ENCODE measurements around the gene OSBPL10.
"Not testable (repeated sequence)": the region's sequence is repeated elsewhere in the genome, so short reads cannot be mapped to it uniquely, and the experiment has no call there.

Gene OSBPL10, protein sequence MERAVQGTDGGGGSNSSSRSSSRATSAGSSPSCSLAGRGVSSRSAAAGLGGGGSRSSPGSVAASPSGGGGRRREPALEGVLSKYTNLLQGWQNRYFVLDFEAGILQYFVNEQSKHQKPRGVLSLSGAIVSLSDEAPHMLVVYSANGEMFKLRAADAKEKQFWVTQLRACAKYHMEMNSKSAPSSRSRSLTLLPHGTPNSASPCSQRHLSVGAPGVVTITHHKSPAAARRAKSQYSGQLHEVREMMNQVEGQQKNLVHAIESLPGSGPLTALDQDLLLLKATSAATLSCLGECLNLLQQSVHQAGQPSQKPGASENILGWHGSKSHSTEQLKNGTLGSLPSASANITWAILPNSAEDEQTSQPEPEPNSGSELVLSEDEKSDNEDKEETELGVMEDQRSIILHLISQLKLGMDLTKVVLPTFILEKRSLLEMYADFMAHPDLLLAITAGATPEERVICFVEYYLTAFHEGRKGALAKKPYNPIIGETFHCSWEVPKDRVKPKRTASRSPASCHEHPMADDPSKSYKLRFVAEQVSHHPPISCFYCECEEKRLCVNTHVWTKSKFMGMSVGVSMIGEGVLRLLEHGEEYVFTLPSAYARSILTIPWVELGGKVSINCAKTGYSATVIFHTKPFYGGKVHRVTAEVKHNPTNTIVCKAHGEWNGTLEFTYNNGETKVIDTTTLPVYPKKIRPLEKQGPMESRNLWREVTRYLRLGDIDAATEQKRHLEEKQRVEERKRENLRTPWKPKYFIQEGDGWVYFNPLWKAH

DNA sequence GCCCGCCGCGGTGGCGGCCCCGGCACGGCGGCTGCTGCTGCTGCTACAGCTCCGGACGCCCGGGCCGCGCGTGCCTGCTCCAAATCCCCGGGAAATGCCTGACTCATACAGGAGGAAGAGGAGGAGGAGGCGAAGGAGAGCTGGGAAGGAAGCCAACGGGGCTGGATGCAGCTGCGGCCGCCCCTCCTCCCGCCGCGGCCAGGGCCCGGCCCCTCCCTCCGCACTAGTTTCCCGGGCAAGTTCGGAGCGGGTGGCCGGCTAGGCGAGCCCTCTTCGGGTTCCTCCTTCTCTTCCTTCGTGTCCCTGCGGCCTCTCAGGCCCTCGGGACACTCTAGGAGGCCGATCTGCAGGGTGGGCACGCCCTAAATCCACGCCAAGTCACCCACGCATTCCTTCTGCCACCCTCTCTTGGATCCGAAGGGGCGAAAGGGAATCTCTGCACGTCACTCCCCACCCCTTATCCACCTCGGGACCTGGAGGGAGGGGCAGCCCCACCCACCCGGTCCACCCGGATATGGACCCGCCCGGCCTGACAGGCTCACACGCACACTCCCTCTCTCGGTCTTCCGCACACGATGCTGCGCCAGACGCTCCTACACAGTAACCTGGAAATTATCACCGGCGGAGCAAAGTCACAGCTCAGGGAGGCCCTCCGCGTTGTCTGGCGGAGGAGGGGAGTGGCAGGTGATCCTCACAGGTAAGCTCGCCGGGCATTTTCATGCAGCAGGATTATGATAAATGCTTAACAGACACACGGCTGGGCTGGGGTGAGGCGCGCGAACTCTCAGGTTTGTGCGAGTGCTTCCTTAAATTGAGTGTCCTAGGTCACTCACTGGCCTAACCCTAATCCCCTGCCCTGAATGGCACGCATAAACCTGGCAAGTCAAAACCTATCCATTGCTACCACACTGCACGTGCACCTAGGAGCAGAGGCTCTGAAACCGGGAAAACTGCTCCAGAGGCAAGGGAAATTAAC, at the start of gene OSBPL10, which contains the start of gene ZNF860:
TSS of gene OSBPL10 (minus strand) at position 57 of the 976 bp plus-strand sequence. CDS start 83 bp downstream, outside the sequence.
TSS of gene ZNF860 (plus strand) at position 545 of the 976 bp plus-strand sequence. CDS start 7,330 bp downstream, outside the sequence.
- in situ Hi-C loops (cut with HindIII; ENCODE audit: low sequenced_read_pairs): no loop called here

DNA sequence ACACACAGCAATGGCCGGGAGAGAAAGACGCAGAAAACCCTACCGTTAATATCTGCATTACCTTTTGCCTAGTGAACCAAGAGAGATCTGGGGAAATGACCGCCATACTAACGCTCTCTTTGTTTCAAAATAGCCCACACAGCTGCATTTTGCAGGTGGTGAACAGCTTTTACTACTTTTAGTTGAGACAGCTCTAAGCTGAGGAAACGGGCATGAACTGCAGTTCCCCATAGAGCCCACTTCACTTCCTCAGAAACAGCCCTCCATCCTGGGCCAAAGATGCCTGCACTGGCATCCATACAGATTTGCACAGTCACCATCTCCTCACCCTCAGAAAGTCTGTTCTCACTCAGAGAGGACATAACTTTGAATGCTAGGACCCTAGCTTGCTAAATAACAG, 45.5 kb upstream of the OSBPL10 start:
- in situ Hi-C loops (cut with HindIII; ENCODE audit: low sequenced_read_pairs): no loop called here

DNA sequence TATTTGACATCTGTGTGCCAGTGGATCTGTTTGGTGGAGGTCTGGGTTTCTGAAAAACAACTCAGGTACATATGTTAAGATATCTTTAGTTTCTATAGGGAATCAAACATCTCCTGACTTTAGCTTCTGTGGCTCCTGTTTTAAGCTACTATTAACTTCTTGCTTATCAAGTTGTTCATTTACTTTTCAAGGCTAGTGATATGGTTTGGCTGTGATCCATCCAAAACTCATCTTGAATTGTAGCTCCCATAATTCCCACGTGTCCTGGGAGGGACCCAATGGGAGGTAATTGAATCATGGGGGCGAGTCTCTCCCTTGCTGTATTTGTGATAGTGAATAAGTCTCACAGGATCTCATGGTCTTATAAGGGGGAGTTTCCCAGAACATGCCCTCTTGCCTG, 41.9 kb upstream of the OSBPL10 start:
- in situ Hi-C loops (cut with HindIII; ENCODE audit: low sequenced_read_pairs): no loop called here

DNA sequence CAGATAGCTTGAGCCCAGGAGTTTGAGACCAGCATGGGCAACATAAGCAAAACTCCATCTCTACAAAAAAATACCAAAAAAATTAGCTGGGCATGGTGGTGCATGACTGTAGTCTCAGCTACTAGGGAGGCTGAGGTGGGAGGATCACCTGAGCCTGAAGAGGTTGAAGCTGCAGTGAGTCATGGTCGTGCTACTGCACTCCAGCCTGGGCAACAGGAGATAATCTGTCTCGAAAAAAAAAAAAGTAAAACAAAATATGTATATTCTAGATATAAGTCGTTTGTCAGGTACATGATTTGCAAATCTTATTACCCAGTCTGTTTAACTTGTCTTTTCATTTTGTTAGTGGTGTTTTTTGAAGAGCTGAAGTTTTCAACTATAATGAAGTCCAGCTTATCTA, 40.7 kb upstream of the OSBPL10 start:
- in situ Hi-C loops (cut with HindIII; ENCODE audit: low sequenced_read_pairs): no loop called here

DNA sequence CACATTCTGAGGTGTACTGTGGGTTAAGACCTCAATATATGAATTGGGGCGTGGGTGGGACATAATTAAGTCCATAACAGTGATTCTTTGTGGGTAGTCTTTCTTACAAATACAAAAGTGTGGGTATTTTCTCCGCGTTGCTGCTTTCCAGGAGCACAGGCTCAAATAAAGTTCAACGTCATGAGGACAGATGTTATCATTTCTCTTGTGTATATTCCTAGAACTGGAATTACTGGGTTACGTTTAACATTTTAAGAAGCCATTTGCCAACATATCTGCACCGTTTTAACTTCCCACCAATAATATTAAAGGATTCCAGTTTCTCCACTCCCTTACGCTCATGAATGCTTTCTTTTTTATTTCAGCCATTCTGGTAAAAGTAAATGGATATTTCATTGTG, 40.1 kb upstream of the OSBPL10 start:
- in situ Hi-C loops (cut with HindIII; ENCODE audit: low sequenced_read_pairs): no loop called here

DNA sequence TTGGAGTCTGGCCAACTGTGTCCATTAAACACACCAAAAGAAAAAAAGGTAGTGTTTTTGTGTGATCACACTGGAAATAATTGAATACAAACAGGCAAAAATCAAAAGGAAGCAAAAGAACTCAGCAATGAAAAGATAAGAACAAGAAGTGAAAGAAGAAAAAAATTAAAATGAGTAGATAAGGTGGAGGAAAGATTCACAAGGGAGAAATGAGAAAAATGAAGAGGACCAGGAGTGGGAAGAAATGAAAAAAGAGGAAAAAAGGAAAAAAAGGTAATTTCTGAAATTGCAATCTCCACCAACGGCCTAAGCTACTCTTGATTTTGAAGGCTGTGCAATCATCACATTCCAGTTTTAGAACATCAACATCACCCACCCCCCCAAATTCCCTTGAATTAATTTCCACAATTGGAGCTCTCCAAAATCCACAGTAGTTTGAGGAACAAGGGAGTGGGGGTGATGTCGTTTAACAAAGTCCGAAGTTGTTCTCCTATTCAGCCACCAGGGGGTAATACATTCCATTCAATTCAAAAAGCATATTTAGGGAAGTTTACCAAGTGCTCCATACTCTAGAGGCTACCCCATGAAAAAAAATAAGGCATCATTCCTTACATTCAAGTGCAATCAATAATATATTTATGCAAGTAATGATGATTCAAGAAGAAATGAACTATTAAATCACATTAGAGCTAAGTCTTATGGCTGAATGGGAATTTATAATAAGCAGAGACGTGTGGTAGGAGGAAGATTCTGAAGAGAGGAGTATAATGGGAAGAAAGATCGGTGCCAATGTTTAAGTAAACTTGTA, 37.9 kb upstream of the OSBPL10 start:
- in situ Hi-C loops (cut with HindIII; ENCODE audit: low sequenced_read_pairs): no loop called here

DNA sequence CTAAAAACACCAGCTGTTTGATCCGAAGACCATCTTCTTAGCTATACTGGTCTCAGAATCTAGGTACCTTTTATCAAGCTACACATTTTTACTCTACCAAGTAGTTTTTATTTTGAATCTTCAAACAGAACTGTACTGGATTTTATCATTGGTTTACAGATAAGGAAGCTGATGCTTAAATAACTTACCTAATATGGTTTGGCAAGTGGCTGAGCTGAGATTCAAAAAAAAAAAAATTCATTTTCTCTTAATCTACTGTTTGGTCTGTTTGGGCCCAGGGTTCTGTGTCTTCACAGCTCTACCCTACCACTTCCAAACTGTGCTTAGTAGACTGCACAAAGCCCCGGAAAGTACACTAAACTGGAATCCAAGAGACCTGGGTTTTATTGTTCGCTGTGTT, 36.2 kb upstream of the OSBPL10 start:
- in situ Hi-C loops (cut with HindIII; ENCODE audit: low sequenced_read_pairs): no loop called here

DNA sequence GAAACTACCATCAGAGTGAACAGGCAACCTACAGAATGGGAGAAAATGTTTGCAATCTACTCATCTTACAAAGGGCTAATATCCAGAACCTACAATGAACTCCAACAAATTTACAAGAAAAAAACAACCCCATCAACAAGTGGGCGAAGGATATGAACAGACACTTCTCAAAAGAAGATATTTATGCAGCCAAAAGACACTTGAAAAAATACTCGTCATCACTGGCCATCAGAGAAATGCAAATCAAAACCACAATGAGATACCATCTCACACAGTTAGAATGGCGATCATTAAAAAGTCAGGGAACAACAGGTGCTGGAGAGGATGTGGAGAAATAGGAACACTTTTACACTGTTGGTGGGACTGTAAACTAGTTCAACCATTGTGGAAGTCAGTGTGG, 34.6 kb upstream of the OSBPL10 start:
- in situ Hi-C loops (cut with HindIII; ENCODE audit: low sequenced_read_pairs): not testable (repeated sequence)

DNA sequence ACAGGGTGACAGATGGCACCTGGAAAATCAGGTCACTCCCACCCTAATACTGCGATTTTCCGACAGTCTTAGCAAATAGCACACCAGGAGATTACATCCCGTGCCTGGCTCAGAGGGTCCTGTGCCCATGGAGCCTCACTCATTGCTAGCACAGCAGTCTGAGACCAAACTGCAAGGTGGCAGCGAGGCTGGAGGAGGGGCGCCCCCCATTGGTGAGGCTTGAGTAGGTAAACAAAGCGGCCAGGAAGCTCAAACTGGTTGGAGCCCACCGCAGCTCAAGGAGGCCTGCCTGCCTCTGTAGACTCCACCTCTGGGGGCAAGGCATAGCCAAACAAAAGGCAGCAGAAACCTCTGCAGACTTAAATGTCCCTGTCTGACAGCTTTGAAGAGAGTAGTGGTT, 29.6 kb upstream of the OSBPL10 start:
- in situ Hi-C loops (cut with HindIII; ENCODE audit: low sequenced_read_pairs): not testable (repeated sequence)

DNA sequence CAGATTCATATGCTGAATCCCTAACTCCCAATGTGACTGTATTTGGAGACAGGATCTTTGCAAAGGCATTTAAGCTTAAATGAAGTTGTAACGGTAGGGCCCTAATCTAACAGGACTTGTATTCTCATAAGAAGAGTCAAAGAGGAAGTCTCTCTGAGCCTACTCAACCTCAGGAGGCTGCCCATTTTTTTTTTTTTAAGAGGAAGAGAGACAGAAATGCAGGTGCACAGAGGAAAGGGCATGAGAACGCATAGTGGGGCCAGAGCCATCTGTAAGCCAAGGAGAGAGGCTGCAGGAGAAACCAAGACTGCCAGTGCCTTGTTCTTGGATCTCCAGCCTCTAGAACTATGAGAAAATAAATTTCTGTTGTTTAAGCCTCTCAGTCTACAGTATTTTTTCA, 28.9 kb upstream of the OSBPL10 start:
- in situ Hi-C loops (cut with HindIII; ENCODE audit: low sequenced_read_pairs): no loop called here

DNA sequence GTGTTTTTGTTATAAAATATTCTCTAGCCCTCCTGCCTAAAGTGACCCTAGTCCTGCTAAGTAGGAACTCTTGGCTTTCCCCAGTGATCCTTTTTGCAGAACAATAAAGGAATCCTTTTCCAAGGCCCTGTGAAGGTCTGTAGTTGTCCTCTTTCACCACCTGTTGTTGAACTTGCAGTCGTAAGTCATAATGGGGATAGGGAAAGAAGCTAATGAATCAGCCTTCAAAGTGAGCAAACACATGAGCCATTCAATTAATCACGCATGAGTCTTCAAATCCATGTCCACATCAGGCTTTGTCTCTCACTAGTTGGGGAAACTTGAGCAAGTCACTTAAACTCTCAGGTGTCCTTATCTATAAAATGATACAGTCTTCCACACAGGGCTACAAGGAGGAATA, 28.0 kb upstream of the OSBPL10 start:
- in situ Hi-C loops (cut with HindIII; ENCODE audit: low sequenced_read_pairs): no loop called here

DNA sequence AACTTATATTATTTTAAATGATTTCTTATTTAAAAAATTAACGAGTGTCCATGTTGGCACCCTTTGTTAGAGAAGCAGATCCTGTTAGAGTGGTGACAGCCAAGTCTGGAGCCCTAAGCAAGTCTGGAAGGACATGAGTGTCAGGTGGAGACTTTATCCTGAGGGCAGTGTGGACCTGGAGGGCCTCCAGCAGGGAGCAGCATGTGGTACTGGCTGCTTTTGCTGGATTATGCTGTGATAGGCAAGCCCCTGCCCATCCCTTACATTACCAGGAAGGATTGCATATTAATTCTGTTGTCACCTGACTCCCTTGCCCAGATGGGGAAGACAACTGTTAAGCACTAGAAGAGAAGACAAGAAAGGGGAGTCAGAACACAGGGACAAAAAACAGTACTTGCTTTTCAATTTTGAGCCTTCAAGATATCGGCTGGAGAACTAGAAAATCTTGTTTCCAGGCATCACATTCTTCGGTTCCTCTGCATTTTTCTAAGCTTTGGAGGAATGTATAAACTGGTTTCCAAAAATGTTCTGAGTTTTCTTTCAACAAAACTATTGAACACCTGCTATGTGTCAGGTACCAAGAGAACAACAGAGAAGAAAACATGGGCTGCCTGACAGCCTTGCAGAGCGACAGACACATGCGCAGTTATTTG, 23.2 kb upstream of the OSBPL10 start:
- in situ Hi-C loops (cut with HindIII; ENCODE audit: low sequenced_read_pairs): no loop called here

DNA sequence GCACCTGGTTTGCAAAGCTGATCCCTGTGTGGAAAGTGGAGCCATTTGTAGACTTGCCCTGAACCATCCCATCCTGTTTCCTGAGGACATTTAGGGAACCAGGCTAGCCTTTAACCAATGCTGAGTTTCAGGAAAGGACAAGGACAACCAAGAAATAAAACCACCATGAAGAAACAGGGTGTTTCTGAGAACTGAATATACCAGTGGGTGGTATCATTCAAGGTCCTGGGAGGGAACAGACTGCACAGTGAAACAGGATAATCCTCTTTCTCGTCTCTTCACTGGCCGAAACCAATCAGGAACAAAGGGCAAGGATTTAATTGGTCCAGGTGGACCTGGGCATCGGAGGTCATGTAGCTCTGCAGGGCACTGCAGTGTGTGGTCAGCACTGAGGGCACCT, 22.3 kb upstream of the OSBPL10 start:
- in situ Hi-C loops (cut with HindIII; ENCODE audit: low sequenced_read_pairs): no loop called here

DNA sequence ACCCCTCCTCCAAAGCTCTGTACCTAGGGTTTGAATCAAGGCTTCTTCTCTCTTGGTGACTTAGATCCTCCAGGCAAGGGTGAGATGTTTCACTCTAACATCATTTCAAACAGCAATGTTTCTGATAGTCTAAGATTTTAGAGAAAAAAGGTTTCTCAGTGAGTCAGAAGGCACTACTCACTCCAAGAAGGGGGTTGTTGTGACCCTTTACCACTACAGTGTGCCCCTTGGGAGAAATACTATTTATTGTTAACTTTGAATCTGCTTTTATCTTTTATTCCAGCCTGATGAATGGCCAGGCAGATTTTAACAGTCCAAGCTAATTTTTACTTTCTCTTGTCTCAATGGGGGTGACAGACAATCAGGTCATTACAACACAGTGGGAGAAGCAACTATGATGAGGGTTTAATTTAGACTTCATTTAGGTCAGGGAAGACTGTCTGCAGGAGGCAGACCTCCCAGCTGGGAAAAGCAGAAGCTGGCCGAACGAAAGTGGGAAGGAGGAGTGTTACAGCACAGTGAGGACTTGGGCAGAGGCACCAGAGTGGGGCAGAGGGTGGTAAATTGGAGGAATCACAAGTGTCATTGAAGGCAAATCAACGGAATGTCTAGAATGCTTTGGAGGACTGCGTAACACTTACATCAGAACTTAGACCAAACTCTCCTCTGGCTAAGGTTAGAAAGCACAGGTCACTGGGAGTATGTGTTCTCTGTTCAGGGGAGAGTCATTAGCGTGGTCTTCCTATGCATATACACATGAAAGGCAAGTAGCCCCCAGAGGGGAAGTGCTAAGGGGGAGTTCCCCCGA, 21.7 kb upstream of the OSBPL10 start:
- in situ Hi-C loops (cut with HindIII; ENCODE audit: low sequenced_read_pairs): no loop called here

DNA sequence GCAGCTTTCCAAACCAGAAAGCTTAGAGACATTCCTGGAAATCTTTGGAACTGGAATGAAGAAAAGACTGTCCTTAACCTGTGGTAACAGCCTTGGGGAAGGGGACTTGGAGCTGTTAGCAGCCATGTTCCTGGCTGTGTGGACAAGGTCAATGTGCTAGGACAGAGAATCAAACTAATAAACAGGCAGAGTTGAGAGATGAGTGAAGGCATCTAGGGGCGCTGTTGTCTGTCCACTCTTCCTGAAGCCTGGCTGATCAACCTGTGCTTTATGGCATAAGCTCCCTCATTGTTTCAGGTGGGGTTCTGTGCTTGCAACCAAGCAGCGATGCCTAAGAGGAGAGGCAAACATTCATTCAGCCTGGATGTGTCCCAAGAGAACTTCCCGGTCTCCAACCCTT, 19.8 kb upstream of the OSBPL10 start:
- in situ Hi-C loops (cut with HindIII; ENCODE audit: low sequenced_read_pairs): no loop called here

DNA sequence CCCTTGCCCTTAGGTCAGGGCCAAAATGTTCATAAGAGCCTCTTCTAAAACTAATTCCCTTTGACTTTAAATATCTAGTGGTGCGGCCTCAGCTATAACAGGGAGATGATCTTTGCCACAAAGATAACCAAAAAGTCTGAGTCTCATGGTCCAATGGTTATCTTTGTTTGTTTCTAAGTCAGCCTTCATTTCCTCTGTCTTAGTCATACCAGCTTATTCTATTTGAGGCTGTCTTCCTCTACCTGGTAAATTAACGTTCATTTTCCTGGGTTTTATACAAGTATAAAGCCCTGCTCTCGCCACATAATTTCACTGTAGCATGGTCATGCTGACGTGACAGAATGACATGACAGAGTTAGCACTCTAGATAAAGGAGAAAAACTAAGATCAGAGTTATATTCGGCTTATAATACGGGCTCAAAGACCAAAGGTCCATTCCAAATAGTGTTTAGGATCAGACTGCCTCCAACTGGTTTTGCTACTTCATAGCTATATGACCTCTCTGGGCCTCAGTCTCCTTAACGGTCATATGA, 18.9 kb upstream of the OSBPL10 start:
- in situ Hi-C loops (cut with HindIII; ENCODE audit: low sequenced_read_pairs): no loop called here

DNA sequence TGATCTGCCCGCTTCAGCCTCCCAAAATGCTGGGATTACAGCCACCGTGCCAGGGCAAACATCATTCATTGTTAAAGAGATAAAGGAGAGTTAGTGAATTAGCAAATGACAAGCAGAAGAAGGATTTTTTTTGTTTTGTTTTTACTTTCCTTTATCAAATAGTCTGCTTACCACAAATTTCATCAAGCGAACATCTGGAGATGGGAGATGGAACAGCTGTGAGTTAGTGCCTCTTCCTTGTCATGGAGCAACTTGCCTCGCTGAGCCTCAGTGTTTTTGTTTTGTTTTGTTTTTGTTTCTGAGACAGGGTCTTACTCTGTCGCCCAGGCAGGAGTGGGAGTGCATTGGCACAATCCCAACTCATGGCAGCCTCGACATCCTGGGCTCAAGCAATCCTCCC, 16.4 kb upstream of the OSBPL10 start:
- in situ Hi-C loops (cut with HindIII; ENCODE audit: low sequenced_read_pairs): no loop called here

DNA sequence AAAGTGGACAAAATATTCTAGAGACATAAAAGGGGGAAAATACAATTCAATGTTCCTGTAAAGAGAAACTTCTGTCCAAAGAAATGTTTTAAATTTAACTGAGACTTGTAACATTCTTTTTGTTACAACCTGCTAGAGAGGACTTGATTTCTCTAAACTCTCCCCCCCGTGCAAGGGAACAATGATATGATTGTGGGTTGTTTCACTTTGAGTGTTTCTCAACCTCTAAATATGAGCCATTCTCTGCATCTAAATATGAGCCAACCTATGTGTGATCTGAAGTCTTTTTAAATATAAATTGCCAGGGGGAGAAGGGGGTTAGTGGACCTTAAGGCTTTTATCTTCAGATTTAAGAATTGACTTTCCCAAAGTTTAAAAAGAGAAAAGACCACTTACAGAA, 15.1 kb upstream of the OSBPL10 start:
- in situ Hi-C loops (cut with HindIII; ENCODE audit: low sequenced_read_pairs): no loop called here

DNA sequence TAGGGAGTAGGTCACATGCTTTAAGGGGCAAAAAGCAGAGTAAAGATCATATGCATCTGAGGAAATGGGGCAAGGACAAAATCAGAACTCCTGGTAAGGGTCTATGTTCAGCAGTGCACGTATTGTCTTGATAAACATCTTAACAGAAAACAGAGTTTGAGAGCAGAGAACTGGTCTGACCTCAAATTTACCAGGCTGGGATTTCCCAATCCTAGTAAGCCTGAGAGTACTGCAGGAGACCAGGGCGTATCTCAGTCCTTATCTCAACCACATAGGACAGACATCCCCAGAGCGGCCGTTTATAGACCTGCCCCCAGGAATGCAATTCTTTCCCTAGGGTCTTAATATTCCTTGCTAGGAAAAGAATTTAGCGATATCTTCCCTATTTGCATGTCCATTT, 14.0 kb upstream of the OSBPL10 start:
- in situ Hi-C loops (cut with HindIII; ENCODE audit: low sequenced_read_pairs): not testable (repeated sequence)

Data from endothelial cell of hepatic sinusoid (primary cell).